ENCODE data around the gene RBBP8NL.

RBBP8NL gene

DNA sequence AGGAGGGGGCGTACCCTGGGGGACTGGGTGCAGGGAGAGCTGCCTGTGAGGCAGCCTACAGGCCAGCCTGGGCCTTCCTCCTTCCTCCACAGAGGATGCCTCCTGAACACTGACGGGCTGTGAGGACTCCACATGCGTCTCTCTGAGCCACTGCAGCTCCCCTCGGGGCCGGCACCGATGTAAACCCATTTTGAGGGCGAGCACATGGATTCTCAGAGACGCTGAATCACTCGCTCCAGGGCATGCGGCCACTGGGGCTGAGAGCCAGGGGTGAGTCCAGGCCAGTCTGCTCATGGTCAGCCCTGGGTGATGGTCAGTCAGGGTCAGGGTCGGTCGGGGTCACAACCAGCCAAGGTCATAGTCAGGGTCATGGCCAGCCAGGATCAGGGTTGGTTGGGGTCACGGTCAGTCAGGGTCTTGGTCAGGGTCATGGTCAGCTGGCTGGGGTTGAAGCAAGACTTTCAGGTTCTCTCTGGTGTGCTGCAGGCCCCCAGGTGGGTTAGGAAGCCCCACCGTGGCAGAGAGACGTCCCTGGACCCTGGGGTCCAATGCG lies 14.7 kb upstream of the RBBP8NL start:
- no peak overlapping the region for H3K4me3 ChIP-seq (ENCODE audit: low read length)
- TF ChIP-seq, protein P1, sequence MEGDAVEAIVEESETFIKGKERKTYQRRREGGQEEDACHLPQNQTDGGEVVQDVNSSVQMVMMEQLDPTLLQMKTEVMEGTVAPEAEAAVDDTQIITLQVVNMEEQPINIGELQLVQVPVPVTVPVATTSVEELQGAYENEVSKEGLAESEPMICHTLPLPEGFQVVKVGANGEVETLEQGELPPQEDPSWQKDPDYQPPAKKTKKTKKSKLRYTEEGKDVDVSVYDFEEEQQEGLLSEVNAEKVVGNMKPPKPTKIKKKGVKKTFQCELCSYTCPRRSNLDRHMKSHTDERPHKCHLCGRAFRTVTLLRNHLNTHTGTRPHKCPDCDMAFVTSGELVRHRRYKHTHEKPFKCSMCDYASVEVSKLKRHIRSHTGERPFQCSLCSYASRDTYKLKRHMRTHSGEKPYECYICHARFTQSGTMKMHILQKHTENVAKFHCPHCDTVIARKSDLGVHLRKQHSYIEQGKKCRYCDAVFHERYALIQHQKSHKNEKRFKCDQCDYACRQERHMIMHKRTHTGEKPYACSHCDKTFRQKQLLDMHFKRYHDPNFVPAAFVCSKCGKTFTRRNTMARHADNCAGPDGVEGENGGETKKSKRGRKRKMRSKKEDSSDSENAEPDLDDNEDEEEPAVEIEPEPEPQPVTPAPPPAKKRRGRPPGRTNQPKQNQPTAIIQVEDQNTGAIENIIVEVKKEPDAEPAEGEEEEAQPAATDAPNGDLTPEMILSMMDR (conservative IDR thresholded peaks at IDR 0.05; ENCODE audit: low read depth, low read length): no peak
- no peak for DNase-seq (ENCODE audit: low read depth)

DNA sequence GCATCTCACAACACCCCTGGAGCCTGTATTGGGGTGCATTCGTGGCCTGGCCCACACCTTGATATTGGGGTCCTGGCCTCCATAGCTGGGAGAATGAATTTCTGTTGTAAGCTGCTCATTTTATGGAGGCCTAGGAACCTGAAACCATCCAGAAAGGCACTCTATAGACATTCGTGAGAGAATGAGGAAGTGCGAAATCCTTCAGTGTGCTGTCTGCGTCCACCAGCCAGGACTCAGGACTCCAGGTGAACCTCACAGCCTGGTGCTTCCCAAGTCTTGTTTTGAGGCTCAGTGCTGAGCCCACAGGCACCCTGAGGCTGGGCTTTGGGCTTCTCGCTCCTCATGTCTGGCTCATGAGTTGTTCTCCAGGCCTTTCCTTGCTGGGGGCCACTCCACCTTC lies 11.9 kb upstream of the RBBP8NL start:
- DNase-seq (ENCODE audit: low read depth): no peak

DNA sequence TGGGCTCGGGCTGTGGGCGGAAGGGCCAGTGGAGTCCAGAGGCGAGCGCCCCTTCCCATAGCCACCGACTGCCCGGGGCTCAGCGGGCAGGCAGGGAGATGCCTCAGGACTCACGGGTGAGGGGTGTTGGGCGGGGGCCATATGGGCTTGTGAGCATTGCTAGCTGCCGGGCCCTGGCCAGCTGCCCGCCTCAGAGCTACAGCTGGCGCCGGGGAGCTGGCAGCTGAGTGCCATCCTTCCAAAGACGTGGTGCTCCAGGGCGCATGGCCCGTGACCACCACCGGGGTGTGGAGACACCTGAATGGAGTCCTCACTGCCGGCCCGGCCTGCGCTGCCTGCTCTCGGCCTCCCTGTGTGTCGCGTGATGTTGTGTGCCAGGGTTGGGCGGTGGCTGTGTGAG lies 10.6 kb upstream of the RBBP8NL start:
- no peak for DNase-seq (ENCODE audit: low read depth)
- no peak overlapping the region for H3K4me3 ChIP-seq (ENCODE audit: low read length)
- TF ChIP-seq, protein P1 (conservative IDR thresholded peaks at IDR 0.05; ENCODE audit: low read depth, low read length): no peak

More for the DNA sequence above, 11.9 kb upstream of the RBBP8NL start:
- TF ChIP-seq, protein P1 (conservative IDR thresholded peaks at IDR 0.05; ENCODE audit: low read depth, low read length): no peak
- no peak overlapping the region for H3K4me3 ChIP-seq (ENCODE audit: low read length)

DNA sequence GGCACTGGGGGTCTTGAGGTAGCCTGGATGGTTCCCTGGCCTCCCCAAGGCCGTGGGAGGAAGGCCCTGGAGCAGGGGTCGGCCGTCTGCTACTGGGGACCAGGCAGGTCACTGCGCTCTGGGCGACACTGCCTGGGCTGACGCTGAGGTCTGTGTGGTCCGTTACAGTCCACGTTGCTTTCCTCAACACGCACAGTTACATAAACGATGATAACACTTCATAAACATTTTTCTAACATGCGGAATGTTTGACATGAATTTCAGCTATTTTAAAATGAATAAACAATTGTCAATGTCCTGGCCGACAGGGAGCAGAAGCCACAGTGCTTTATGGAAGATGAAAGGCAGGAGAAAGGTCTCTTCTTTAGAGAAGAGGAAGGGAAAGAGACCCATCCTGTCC lies 10.2 kb upstream of the RBBP8NL start:
- no peak overlapping the region for H3K4me3 ChIP-seq (ENCODE audit: low read length)
- no peak for DNase-seq (ENCODE audit: low read depth)
- TF ChIP-seq, protein P1 (conservative IDR thresholded peaks at IDR 0.05; ENCODE audit: low read depth, low read length): no peak

DNA sequence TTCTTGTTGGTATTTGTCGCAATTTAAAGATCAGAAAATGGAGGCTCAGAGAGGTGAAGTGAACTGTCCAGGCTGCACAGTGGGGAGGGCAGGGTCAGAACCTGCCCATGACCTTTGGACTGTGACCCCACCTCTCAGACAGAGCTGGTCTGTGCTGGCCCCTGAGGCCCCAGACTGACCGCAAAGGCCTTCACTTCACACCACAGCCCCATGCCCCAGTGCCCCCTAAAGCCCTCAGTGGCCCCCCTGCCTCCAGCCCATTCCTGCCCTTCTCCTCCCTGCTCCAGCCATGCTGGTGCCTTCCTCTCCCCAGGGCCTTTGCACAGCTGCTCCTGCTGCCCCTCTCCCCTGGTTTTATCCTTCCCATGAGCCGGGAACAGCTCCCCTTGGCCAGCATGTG lies 9.4 kb upstream of the RBBP8NL start:
- TF ChIP-seq, protein P1 (conservative IDR thresholded peaks at IDR 0.05; ENCODE audit: low read depth, low read length): no peak
- H3K4me3 ChIP-seq (ENCODE audit: low read length): no peak overlapping the region
- DNase-seq (ENCODE audit: low read depth): no peak

DNA sequence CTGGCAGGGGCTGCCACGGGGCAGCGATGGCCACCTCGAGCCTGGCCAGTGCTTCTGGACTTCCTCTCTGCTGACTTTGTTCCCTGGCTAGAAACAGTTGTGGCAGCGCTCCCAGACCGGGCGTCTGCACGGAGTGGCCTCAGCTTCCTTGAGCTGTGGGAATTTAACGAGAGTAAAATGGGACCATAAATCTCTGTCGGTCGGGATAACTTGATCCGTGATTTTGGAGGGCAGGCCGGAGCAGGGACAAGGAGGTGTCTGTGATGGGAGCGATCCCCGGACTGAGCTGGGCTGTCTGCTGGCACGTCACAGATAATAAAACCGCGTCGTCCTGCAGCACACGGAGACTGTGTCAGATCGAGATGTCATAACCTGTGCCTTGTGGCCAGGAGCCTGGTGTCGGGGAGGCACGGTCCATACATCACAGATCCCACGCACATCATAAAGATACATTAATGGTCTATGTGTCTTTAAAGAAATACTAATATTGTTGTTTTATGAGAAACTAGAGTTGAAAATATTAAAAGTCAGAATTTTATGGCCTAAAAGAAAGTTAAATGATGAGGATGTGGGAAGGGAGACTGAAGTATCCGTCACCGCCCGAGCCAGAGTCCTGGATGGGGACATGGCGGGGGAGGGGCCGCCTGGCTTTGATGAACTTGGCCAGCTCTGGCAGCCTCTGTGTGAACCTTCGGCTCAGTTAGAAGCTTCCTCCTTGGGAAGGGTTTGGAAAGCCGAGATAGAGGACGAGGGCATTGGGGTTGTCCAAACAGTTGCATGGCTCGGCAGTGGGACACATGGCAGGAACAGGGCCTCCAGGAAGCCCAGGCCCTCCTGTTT lies 6.5 kb upstream of the RBBP8NL start:
- DNase-seq (ENCODE audit: low read depth): no peak
- TF ChIP-seq, protein P1 (conservative IDR thresholded peaks at IDR 0.05; ENCODE audit: low read depth, low read length): no peak
- no peak overlapping the region for H3K4me3 ChIP-seq (ENCODE audit: low read length)

Measured in retinal pigment epithelial cell (primary cell).